ENCODE data around the gene STIP1. TPM values are rescaled to one million over a fixed set of nuclear protein-coding genes. Genes with fewer than 3 reads are reported as not detected.

Gene STIP1
- total and polyA plus RNA-seq, 9 of the 15 experiments (the other 6 are each of a cell fraction or from before 2014, with no cell fraction given): 58.1 to 465 (median 346) TPM

DNA sequence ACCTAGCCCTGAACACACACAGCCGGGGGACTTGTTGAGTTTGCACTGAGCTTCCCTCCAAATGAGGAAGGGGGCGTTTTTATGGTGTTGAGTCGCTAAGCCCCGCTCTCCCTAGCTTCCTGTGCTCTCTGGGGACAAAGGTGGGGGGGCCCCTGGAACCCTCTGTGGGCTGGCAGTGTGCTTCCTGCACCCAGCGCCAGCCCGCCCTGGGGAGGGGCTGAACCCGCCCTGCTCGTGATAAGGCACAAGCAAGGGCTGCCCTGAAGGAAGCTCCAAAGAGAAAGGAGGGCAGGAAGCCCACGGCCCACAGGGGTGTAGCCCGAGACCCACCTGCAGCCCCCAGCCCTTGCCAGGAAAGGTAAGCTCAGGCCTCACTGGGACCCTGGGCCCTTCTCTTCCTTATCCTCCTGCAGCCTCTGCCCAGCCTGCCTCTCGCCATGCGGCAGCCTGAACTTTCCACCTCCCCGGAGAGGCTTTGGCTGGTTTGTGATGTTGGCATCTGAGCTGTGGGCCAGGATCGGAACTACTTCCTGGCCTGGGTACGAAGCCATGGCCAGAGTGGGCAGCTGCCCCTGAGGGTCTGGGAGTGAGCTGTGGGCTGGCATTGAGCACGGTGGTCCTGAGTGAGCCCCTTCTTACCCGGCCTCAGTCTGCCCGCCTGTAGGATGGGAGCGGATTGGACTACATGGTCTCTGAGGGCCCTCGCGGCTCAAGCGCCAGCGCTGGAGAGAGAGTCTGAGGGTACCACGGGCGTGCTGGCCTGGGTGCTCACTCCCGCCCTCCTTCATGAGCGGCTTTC lies 20.7 kb downstream of the STIP1 start, which contains the start of gene FERMT3 (continued):
- 0 out of 2 replicates have a peak, but pooled peaks have one; percentile 33 for TF ChIP-seq TAF15 (IDR thresholded peaks at IDR 0.05; ENCODE audit: low read depth, low read length)
- TF ChIP-seq BRD9 (IDR thresholded peaks at IDR 0.05; ENCODE audit: low read depth, partially characterized antibody): peak; percentile 57
- TF ChIP-seq ZKSCAN1 (IDR thresholded peaks at IDR 0.05; ENCODE audit: low read depth, low read length): no peak
- TF ChIP-seq NR3C1 (CRISPR knock-in tag; IDR thresholded peaks at IDR 0.05): 0 out of 2 replicates have a peak, but pooled peaks have one; percentile 64
- TF ChIP-seq JUND (IDR thresholded peaks at IDR 0.05; ENCODE audit: borderline replicate concordance, low read depth, low read length): peak; percentile 6; the same call in 1 of the 2 replicates
- no peak for TF ChIP-seq JUND (tag; IDR thresholded peaks at IDR 0.05; ENCODE audit: borderline replicate concordance, low read depth, low read length)
- TF ChIP-seq ZBTB11 (CRISPR knock-in tag; IDR thresholded peaks at IDR 0.05): 0 out of 6 replicates have a peak, but pooled peaks of 1 of the 3 experiments have one; percentile 18
- peak; percentile 70 for TF ChIP-seq POLR2B (IDR thresholded peaks at IDR 0.05; ENCODE audit: low read depth, partially characterized antibody)
- 0 out of 2 replicates have a peak, but pooled peaks have one; percentile 71 for TF ChIP-seq GATAD2B (IDR thresholded peaks at IDR 0.05; ENCODE audit: borderline replicate concordance)
- 0 out of 2 replicates have a peak, but pooled peaks have one; percentile 16 for TF ChIP-seq ELF4 (CRISPR knock-in tag; IDR thresholded peaks at IDR 0.05)
- peak; percentile 82 for TF ChIP-seq BCOR (IDR thresholded peaks at IDR 0.05)
- TF ChIP-seq AFF4 (CRISPR knock-in tag; IDR thresholded peaks at IDR 0.05): peak; percentile 82; the same call in 1 of the 2 replicates
- 0 out of 2 replicates have a peak, but pooled peaks have one; percentile 37 for TF ChIP-seq HNRNPL (IDR thresholded peaks at IDR 0.05; ENCODE audit: low read depth, low read length)
- TF ChIP-seq ARNT (IDR thresholded peaks at IDR 0.05): 0 out of 4 replicates have a peak, but pooled peaks of 1 of the 2 experiments have one; percentile 17
- TF ChIP-seq, protein P1, sequence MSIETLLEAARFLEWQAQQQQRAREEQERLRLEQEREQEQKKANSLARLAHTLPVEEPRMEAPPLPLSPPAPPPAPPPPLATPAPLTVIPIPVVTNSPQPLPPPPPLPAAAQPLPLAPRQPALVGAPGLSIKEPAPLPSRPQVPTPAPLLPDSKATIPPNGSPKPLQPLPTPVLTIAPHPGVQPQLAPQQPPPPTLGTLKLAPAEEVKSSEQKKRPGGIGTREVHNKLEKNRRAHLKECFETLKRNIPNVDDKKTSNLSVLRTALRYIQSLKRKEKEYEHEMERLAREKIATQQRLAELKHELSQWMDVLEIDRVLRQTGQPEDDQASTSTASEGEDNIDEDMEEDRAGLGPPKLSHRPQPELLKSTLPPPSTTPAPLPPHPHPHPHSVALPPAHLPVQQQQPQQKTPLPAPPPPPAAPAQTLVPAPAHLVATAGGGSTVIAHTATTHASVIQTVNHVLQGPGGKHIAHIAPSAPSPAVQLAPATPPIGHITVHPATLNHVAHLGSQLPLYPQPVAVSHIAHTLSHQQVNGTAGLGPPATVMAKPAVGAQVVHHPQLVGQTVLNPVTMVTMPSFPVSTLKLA (conservative IDR thresholded peaks at IDR 0.05): peak; percentile 42 to 61; a peak in 2 of 4 replicates
- TF ChIP-seq NR2C1 (IDR thresholded peaks at IDR 0.05): no peak
- peak; percentile 25; the same call in 1 of the 2 replicates for TF ChIP-seq NR2C1 (tag; IDR thresholded peaks at IDR 0.05)
